Adrenal gland (tissue), 5 donors: ENCODE results near the gene DOCK10.

Experiments
- POLR2A ChIP-seq, 2 donors: fragments of 450-650 bp; IDR thresholded peaks; one replicate each; pipeline ENCODE4 v1.6.1; 2017; ENCODE audit warnings: antibody characterized with exemption in 2 of 2, mild to moderate bottlenecking in 2 of 2, moderate library complexity in 1 of 2
- TF ChIP-seq, protein P1 (sequence below), 6 experiments: fragments of 450-650 bp in 4 of 6; fragments of 200-600 bp in 2 of 6; sonication (generic) in 1 of 6; IDR thresholded peaks; 1 replicate in 5 of 6; 2 replicates in 1 of 6; pipeline versions ENCODE4 v1.5.1 to v1.8.0; 2016 to 2021; ENCODE audit warnings: antibody characterized with exemption in 6 of 6, mild to moderate bottlenecking in 2 of 6, moderate library complexity in 1 of 6
- donor health status: DM: no; HTN: no; CAD: no.

DNA sequence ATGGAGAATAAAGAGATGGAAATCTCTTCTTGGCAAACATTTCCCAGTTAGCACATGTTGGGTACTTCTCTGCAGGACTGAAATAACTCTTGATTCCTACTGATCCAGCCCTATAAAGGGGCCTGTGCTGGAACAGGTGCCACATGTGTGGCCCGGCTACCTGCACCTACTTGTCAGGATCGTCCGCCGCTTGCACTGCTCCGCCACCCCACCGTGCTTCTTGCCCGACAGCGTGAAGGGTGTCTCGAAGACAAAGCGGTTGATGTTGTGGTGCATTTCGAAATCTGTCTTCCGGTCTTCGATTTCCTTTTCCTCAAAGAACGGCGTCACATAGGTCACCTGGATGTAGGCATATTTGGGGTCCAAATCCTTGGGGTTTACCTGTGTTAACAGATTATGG, 267.5 kb downstream of the DOCK10 start:
- TF ChIP-seq, protein P1, sequence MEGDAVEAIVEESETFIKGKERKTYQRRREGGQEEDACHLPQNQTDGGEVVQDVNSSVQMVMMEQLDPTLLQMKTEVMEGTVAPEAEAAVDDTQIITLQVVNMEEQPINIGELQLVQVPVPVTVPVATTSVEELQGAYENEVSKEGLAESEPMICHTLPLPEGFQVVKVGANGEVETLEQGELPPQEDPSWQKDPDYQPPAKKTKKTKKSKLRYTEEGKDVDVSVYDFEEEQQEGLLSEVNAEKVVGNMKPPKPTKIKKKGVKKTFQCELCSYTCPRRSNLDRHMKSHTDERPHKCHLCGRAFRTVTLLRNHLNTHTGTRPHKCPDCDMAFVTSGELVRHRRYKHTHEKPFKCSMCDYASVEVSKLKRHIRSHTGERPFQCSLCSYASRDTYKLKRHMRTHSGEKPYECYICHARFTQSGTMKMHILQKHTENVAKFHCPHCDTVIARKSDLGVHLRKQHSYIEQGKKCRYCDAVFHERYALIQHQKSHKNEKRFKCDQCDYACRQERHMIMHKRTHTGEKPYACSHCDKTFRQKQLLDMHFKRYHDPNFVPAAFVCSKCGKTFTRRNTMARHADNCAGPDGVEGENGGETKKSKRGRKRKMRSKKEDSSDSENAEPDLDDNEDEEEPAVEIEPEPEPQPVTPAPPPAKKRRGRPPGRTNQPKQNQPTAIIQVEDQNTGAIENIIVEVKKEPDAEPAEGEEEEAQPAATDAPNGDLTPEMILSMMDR (IDR thresholded peaks at IDR 0.05): no peak
- no peak for TF ChIP-seq POLR2A (IDR thresholded peaks at IDR 0.05)
